GM12892 (cell line): ENCODE data around the gene C6orf52.

ENCODE experiments used
- POLR2AphosphoS5 ChIP-seq: IDR thresholded peaks from 2 replicates; pipeline ENCODE4 v1.6.1; 2011; ENCODE audit warnings: low read depth, low read length, control low read depth
- TAF1 ChIP-seq: IDR thresholded peaks from 2 replicates; pipeline ENCODE4 v1.6.1; 2011; ENCODE audit warnings: low read depth, mild to moderate bottlenecking, control low read depth, low read length, borderline replicate concordance

- no peak for TF ChIP-seq TAF1
- no peak for TF ChIP-seq POLR2AphosphoS5
Observed at GRCh38 chr6:10640412-10640811, 54.0 kb downstream of the C6orf52 start.
